Fibroblast of the aortic adventitia (primary cell): ENCODE data around the gene FTCD. TPM values are rescaled to one million over a fixed set of nuclear protein-coding genes. Genes with fewer than 3 reads are reported as not detected.

ENCODE experiments used
- DNase-seq: peaks from one replicate; pipeline ENCODE4 v3.0.0-alpha.2; 2010; ENCODE audit warnings: low read depth
- H3K4me3 ChIP-seq: 2 replicates; pipeline ENCODE4 v1.5.1; 2011; ENCODE audit warnings: low read depth, mild to moderate bottlenecking, control low read depth, low read length, moderate library complexity
- total RNA-seq: library from RNA; depleted of rRNA; stranded (reverse); fragments of >200 nt; gene quantifications from 2 replicates; pipeline ENCODE4 v1.2.3, GENCODE V29; 2012; ENCODE audit warnings: low replicate concordance
- TF ChIP-seq, protein P1 (sequence below): IDR thresholded peaks from 2 replicates; pipeline ENCODE4 v1.5.1; 2011; ENCODE audit warnings: mild to moderate bottlenecking, low read length, control low read depth, inconsistent platforms; ENCODE audit not compliant: insufficient read depth

The FTCD gene
- total RNA-seq, 1 donor, result 0.27 TPM

DNA sequence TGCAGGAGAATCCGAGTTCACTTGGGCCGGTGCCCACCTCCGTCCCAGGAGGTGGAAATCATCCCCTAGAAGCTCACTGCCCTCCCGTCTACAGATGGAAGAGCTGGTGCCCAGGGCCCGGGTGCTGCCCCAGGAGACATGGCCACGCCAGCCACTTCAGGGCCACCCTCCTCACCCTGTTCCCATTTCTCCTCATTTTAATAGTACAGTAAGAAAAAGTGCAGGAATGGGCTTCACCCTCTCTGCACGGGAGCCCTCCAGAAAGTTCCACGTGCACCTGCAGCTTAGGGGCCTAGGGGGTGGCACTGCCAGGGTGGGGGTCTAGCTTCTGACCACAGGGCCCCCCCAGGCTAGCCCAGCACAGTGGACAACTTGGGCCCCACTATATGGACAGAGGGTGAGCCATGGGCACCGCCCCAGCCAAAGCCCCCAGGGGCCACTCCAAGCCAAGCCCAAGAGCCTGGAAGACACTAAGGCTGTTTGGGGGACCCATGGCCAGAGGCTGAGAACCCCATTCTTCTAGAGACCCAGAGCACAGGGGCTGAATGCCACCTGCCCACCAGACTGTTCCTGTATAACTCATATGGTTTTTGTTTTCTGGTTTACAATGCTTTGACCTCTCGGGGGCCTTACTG, 3.4 kb upstream of the FTCD start:
- TF ChIP-seq, protein P1, sequence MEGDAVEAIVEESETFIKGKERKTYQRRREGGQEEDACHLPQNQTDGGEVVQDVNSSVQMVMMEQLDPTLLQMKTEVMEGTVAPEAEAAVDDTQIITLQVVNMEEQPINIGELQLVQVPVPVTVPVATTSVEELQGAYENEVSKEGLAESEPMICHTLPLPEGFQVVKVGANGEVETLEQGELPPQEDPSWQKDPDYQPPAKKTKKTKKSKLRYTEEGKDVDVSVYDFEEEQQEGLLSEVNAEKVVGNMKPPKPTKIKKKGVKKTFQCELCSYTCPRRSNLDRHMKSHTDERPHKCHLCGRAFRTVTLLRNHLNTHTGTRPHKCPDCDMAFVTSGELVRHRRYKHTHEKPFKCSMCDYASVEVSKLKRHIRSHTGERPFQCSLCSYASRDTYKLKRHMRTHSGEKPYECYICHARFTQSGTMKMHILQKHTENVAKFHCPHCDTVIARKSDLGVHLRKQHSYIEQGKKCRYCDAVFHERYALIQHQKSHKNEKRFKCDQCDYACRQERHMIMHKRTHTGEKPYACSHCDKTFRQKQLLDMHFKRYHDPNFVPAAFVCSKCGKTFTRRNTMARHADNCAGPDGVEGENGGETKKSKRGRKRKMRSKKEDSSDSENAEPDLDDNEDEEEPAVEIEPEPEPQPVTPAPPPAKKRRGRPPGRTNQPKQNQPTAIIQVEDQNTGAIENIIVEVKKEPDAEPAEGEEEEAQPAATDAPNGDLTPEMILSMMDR, result no peak

DNA sequence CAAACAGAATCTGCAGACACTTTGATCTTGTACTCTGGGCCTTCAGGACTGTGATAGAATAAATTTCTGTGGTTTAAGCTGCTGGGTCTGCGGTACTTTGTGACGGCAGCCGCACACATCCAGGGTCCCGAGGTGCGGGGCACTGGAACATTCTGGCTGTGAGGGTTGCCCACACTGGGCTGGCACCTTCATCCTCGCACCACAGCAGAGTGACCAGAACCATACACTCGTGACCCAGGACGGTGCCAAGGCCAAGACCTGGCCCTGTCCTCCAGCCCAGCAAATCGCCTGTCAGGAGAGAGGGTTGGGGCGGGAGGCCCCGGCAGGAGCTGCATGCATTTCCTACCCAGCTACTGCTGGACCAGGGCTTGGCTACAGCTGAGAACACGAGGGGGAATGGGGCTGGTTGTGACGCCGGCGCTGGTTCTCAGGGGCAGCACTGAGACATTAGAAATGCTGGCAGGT, 2.6 kb upstream of the FTCD start:
- H3K4me3 ChIP-seq, result no peak overlapping the region
- TF ChIP-seq, protein P1, result no peak
- no peak for DNase-seq

More for the DNA sequence above, 3.4 kb upstream of the FTCD start:
- DNase-seq, result no peak
- H3K4me3 ChIP-seq, result no peak overlapping the region

DNA sequence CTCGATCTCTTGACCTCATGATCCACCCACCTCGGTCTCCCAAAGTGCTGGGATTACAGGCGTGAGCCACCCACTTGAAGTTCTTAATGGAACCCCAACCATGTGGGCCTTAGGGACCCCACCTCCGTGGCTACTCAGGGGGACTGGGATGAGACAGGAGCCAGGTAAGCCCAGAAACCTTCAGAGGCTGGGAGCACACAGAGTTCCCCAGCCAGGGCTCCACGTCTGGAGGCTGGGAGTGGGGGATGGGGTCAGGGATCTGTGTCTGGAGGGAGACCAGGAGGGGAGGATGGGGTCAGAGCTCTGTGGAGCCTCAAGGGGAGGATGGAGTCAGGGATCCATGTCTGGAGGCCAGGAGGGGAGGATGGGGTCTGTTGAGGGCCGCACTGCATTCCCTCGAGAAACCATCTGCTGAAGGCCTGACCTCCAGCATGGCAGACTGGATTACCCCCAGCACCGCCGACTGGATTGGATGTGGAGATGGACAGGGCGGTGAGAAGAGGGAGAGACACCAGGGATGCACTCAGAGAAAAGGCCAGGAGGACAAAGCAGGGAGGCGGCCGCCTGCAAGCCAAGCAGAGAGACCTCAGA, 2.1 kb upstream of the FTCD start:
- TF ChIP-seq, protein P1, result no peak
- no peak overlapping the region for H3K4me3 ChIP-seq
- DNase-seq, result no peak

DNA sequence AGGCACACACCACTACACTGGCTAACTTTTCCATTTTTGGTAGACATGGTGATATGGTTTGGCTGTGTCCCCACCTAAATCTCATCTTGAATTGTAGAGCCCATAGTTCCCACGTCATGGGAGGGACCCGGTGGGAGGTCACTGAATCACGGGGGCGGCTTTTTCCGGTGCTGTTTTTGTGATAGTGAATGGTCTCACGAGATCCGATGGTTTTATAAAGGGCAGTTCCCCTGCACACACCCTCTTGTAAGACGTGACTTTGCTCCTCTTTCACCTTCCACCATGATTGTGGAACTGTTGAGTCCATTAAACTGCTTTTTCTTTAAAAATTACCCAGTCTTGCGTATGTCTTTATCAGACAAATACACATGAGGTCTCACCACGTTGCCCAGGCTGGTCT, 1.3 kb upstream of the FTCD start:
- TF ChIP-seq, protein P1, result no peak
- no peak for DNase-seq
- H3K4me3 ChIP-seq, result no peak overlapping the region

DNA sequence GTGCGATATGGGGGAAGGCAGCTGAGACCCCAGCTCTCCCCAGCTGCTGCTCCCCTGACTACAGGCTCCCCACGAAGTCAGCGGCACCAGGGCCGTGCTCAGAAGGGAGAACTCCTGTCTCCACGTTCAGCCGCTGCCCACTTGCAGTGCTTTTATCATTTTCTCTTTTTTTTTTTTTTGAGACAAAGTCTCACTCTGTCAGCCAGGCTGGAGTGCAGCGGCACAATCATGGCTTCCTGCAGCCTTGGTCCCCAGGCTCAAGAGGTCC, 933 bp upstream of the FTCD start:
- no peak for DNase-seq
- TF ChIP-seq, protein P1, result no peak
- H3K4me3 ChIP-seq, result no peak overlapping the region

DNA sequence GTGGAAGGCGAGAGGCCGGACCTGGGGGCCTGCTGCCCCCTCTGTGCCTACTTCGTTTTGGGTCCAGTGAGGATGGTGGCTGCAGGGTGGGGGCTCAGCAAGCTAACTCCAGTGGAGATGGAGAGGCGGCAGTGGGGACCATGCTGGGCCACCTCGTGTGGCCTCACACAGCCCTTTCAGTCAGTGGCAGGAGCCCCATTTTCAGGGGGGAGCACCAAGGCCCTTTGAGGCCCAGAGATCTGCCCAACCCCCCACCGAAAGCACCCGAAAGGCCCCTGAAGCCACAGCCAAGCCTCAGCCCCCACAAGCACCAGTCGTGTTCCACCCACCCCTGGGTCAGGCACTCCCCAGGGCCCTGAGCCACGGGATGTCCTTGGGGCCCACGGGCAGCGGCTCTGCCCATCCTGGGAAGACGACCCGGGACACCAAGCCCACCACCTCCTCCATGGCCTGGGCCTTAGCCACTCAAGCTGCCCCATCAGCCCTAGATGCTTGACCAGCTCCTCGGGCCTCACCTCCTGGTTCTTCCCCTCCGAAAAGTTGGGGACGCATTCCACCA, 345 bp downstream of the FTCD start:
- no peak overlapping the region for H3K4me3 ChIP-seq
- DNase-seq, result no peak
- TF ChIP-seq, protein P1, result no peak
